Ovary (tissue), 3 donors: Measurements from ENCODE around the gene FAF2.

Source experiments
- POLR2A ChIP-seq: fragments of 450-650 bp; IDR thresholded peaks from one replicate; pipeline ENCODE4 v1.6.1; 2017; ENCODE audit warnings: antibody characterized with exemption, mild to moderate bottlenecking, moderate library complexity
- TF ChIP-seq, protein P1 (sequence below), 3 donors: fragments of 450-650 bp in 2 of 3; fragments of 200-600 bp in 1 of 3; IDR thresholded peaks; one replicate each; pipeline versions ENCODE4 v1.5.1 to v1.8.0; 2016 to 2022; ENCODE audit warnings: antibody characterized with exemption in 3 of 3, mild to moderate bottlenecking in 1 of 3
- donor health status: DM: no; HTN: no; CAD: no.

- no peak for TF ChIP-seq POLR2A
- TF ChIP-seq, protein P1, sequence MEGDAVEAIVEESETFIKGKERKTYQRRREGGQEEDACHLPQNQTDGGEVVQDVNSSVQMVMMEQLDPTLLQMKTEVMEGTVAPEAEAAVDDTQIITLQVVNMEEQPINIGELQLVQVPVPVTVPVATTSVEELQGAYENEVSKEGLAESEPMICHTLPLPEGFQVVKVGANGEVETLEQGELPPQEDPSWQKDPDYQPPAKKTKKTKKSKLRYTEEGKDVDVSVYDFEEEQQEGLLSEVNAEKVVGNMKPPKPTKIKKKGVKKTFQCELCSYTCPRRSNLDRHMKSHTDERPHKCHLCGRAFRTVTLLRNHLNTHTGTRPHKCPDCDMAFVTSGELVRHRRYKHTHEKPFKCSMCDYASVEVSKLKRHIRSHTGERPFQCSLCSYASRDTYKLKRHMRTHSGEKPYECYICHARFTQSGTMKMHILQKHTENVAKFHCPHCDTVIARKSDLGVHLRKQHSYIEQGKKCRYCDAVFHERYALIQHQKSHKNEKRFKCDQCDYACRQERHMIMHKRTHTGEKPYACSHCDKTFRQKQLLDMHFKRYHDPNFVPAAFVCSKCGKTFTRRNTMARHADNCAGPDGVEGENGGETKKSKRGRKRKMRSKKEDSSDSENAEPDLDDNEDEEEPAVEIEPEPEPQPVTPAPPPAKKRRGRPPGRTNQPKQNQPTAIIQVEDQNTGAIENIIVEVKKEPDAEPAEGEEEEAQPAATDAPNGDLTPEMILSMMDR (IDR thresholded peaks at IDR 0.05) = no peak
These were observed 46.6 kb upstream of the FAF2 start for GRCh38 chr5:176401281-176402205.
